SK-N-SH treated with all-trans-retinoic acid at 6 μM for 48 hours (cell line): ENCODE results near the gene MGMT.

ENCODE experiments used
- CSRNP3 ChIP-seq: fragments of 250-450 bp; sonication (Bioruptor Pico); IDR thresholded peaks from 2 replicates; pipeline ENCODE4 v1.5.1; 2021; ENCODE audit warnings: mild to moderate bottlenecking, moderate library complexity
- PPARA ChIP-seq: fragments of 250-450 bp; sonication (Bioruptor Pico); IDR thresholded peaks from 2 replicates; pipeline ENCODE4 v1.5.0; 2020; ENCODE audit warnings: mild to moderate bottlenecking, borderline replicate concordance
- RARB ChIP-seq: fragments of 250-450 bp; sonication (Bioruptor Pico); IDR thresholded peaks from 2 replicates; pipeline ENCODE4 v1.8.0; 2021; ENCODE audit warnings: mild to moderate bottlenecking, moderate library complexity
- ZC3H10 ChIP-seq: fragments of 250-450 bp; sonication (Bioruptor Pico); IDR thresholded peaks from 2 replicates; pipeline ENCODE4 v1.5.1; 2021; ENCODE audit warnings: mild to moderate bottlenecking, moderate library complexity
- ZFP3 ChIP-seq: fragments of 250-450 bp; sonication (Bioruptor Pico); IDR thresholded peaks from 2 replicates; pipeline ENCODE4 v1.5.0; 2020; ENCODE audit warnings: mild to moderate bottlenecking, moderate library complexity
- ZFP30 ChIP-seq: fragments of 450-650 bp; formaldehyde crosslinking; IDR thresholded peaks from 2 replicates; pipeline ENCODE4 v1.5.0; 2022; ENCODE audit warnings: mild to moderate bottlenecking, moderate library complexity
- ZNF565 ChIP-seq: fragments of 450-650 bp; formaldehyde crosslinking; conservative IDR thresholded peaks from 2 replicates; pipeline ENCODE4 v1.5.0; 2020; ENCODE audit warnings: low read depth, mild to moderate bottlenecking, moderate library complexity
- ZNF70 ChIP-seq: fragments of 450-650 bp; formaldehyde crosslinking; IDR thresholded peaks from 2 replicates; pipeline ENCODE4 v1.5.0; 2020; ENCODE audit warnings: mild to moderate bottlenecking, moderate library complexity

- no peak for TF ChIP-seq PPARA (CRISPR knock-in tag)
- TF ChIP-seq ZFP3 (CRISPR knock-in tag) = no peak
- TF ChIP-seq RARB (CRISPR knock-in tag) = no peak
- TF ChIP-seq ZNF565 (CRISPR knock-in tag) = no peak
- no peak for TF ChIP-seq ZC3H10 (CRISPR knock-in tag)
- no peak for TF ChIP-seq ZNF70 (CRISPR knock-in tag)
- no peak for TF ChIP-seq CSRNP3
- TF ChIP-seq ZFP30 = no peak
Observed at GRCh38 chr10:129742742-129743550, 275.9 kb downstream of the MGMT start.
